Activated CD8-positive, alpha-beta T cell treated with anti-CD3 and anti-CD28 coated beads for 36 hours (primary cell): ENCODE results near the gene SMAD4. TPM values are rescaled to one million over a fixed set of nuclear protein-coding genes. Genes with fewer than 3 reads are reported as not detected.

ENCODE experiments used
- ATAC-seq: fragments of 200-7000 bp; cut with Tn5 transposase; one replicate; pipeline ENCODE4 v1.10.0; 2021; ENCODE audit warnings: mild to moderate bottlenecking, moderate library complexity
- CTCF ChIA-PET: fragments of 350-600 bp; sonication (Branson Sonifier 250); formaldehyde crosslinking; loops from one replicate; lab custom pipeline; 2021; ENCODE audit warnings: antibody characterized with exemption; lab: Charles Lee
- POLR2A ChIA-PET: fragments of 350-600 bp; sonication (Branson Sonifier 250); formaldehyde crosslinking; loops from one replicate; lab custom pipeline; 2021; ENCODE audit warnings: antibody characterized with exemption; lab: Charles Lee
- DNase-seq: peaks from one replicate; pipeline ENCODE4 v3.0.0-alpha.2; 2020
- H3K27ac Mint-ChIP-seq: one replicate; pipeline ENCODE4 v1.8.0; 2021; ENCODE audit warnings: mild to moderate bottlenecking, mixed read lengths
- H3K27me3 Mint-ChIP-seq: one replicate; pipeline ENCODE4 v1.8.0; 2021; ENCODE audit warnings: mixed read lengths
- H3K36me3 Mint-ChIP-seq: one replicate; pipeline ENCODE4 v1.8.0; 2021; ENCODE audit warnings: low read depth, mixed read lengths
- H3K4me1 Mint-ChIP-seq: one replicate; pipeline ENCODE4 v1.8.0; 2021; ENCODE audit warnings: low read depth, mixed read lengths
- H3K4me3 Mint-ChIP-seq: one replicate; pipeline ENCODE4 v1.8.0; 2021; ENCODE audit warnings: mild to moderate bottlenecking, moderate library complexity, mixed read lengths
- H3K9me3 Mint-ChIP-seq: one replicate; pipeline ENCODE4 v1.8.0; 2021; ENCODE audit warnings: mixed read lengths
- CTCF ChIP-seq: fragments of 200-600 bp; IDR thresholded peaks from one replicate; pipeline ENCODE4 v1.8.0; 2022; ENCODE audit warnings: antibody characterized with exemption, mild to moderate bottlenecking
- intact Hi-C: fragments of 100-400 bp; cut with micrococcal nuclease; formaldehyde crosslinking; loops from one replicate; pipeline ENCODE4 v1.10.0; 2022
- total RNA-seq, 2 experiments: library from RNA; stranded (reverse); gene quantifications; one replicate each; pipeline ENCODE4 v1.2.3, GENCODE V29; 2021

SMAD4 gene
- total RNA-seq, 2 experiments from 2014 or later, result 68.1 to 71.2 TPM

GRCh38 chr18:51125976-51126375 is 96.0 kb downstream of the SMAD4 start:
- ChIA-PET CTCF (no interaction called here), POLR2A (interaction anchor here (0.7 kb wide), 2 partner anchors 63 to 450 kb away, joined by 3 read pairs; no protein-coding TSS in a partner anchor)
- intact Hi-C loops, result no loop called here
- Mint-ChIP-seq H3K4me3 (no peak overlapping the region), H3K4me1 (no peaks in the 10 kb centered on the region), H3K36me3 (no peaks in the 10 kb centered on the region), H3K27me3 (no peaks in the 10 kb centered on the region), H3K9me3 (no peaks in the 10 kb centered on the region), H3K27ac (no peak overlapping the region)
- ATAC-seq (no peak), DNase-seq (no peak)
- no peak for TF ChIP-seq CTCF

- ChIA-PET POLR2A (no interaction called here), CTCF (interaction anchor here (0.8 kb wide), 1 partner anchor 9 kb away, joined by 4 read pairs; no protein-coding TSS in a partner anchor)
- no peak for TF ChIP-seq CTCF
- no peaks in the 10 kb centered on the region for H3K27me3 Mint-ChIP-seq
- intact Hi-C loops, result no loop called here
- H3K36me3 Mint-ChIP-seq, result no peaks in the 10 kb centered on the region
- no peak overlapping the region for H3K27ac Mint-ChIP-seq
- ATAC-seq (no peak), DNase-seq (no peak)
- H3K4me3 Mint-ChIP-seq, result no peak overlapping the region
- no peaks in the 10 kb centered on the region for H3K4me1 Mint-ChIP-seq
- H3K9me3 Mint-ChIP-seq, result no peaks in the 10 kb centered on the region
Observed at GRCh38 chr18:51127664-51128063, 97.7 kb downstream of the SMAD4 start.

GRCh38 chr18:51128533-51128932 is 98.5 kb downstream of the SMAD4 start:
- no peaks in the 10 kb centered on the region for H3K4me1 Mint-ChIP-seq
- H3K4me3 Mint-ChIP-seq, result no peak overlapping the region
- no peak for TF ChIP-seq CTCF
- POLR2A ChIA-PET, result no interaction called here
- H3K27ac Mint-ChIP-seq, result no peak overlapping the region
- DNase-seq (no peak), ATAC-seq (no peak)
- intact Hi-C loops, result no loop called here
- H3K36me3 Mint-ChIP-seq, result no peaks in the 10 kb centered on the region
- no peaks in the 10 kb centered on the region for H3K9me3 Mint-ChIP-seq
- H3K27me3 Mint-ChIP-seq, result no peaks in the 10 kb centered on the region
- CTCF ChIA-PET, result no interaction called here

GRCh38 chr18:51132256-51132935 is 102.4 kb downstream of the SMAD4 start:
- Mint-ChIP-seq H3K9me3 (no peaks in the 10 kb centered on the region), H3K27ac (no peak overlapping the region), H3K4me1 (peaks cover 3% of the 10 kb centered on the region), H3K36me3 (no peaks in the 10 kb centered on the region), H3K27me3 (no peaks in the 10 kb centered on the region), H3K4me3 (no peak overlapping the region)
- ChIA-PET CTCF (interaction anchor here (0.8 to 1.3 kb wide), 3 partner anchors 22 to 146 kb away, joined by 3 read pairs; no protein-coding TSS in a partner anchor), POLR2A (interaction anchor here (1.0 kb wide), 1 partner anchor 15 kb away, joined by 3 read pairs; no protein-coding TSS in a partner anchor)
- TF ChIP-seq CTCF, result no peak
- ATAC-seq, result no peak
- no peak for DNase-seq
- intact Hi-C loops, result no loop called here

GRCh38 chr18:51133580-51134160 is 103.7 kb downstream of the SMAD4 start:
- H3K27me3 Mint-ChIP-seq, result no peaks in the 10 kb centered on the region
- ATAC-seq, result no peak
- H3K27ac Mint-ChIP-seq, result no peak overlapping the region
- peaks cover 3% of the 10 kb centered on the region for H3K4me1 Mint-ChIP-seq
- no peaks in the 10 kb centered on the region for H3K36me3 Mint-ChIP-seq
- no peaks in the 10 kb centered on the region for H3K9me3 Mint-ChIP-seq
- intact Hi-C loops, result no loop called here
- no peak overlapping the region for H3K4me3 Mint-ChIP-seq
- ChIA-PET POLR2A (no interaction called here), CTCF (interaction anchor here (0.8 to 0.9 kb wide), 2 partner anchors 23 to 36 kb away, joined by 3 read pairs; no protein-coding TSS in a partner anchor)
- no peak for TF ChIP-seq CTCF
- no peak for DNase-seq
